DMS153 treated with DMSO at 0.1 percent for 48 hours (cell line): ENCODE measurements around the gene HNRNPDL.
A peak's percentile ranks its signal among the peaks of the same experiment; 100 is the strongest.
"Not testable (repeated sequence)": the region's sequence is repeated elsewhere in the genome, so short reads cannot be mapped to it uniquely, and the experiment has no call there.

Source experiments
- DNase-seq: peaks from one replicate; lab custom pipeline; 2025; ENCODE audit not compliant: unreplicated experiment; lab: John Stamatoyannopoulos, UW

The HNRNPDL gene

GRCh38 chr4:82433791-82434190 lies 3.5 kb upstream of the HNRNPDL start:
- no peak for DNase-seq

DNA sequence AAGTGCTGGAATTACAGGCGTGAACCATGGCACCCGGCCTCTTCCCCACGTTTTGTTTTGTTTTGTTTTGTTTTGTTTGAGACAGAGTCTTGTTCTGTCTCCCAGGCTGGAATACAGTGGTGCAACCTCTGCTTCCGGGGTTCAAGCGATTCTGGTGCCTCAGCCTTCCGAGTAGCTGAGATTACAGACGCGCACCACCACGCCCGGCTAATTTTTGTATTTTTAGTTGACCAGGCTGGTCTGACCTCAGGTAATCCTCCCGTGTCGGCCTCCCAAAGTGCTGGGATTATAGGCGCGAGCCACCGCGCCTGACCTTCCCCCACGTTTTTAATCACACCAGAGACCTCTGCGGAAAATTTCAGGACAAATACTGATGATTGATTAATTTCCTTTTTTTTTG lies 2.3 kb upstream of the HNRNPDL start:
- no peak for DNase-seq

DNA sequence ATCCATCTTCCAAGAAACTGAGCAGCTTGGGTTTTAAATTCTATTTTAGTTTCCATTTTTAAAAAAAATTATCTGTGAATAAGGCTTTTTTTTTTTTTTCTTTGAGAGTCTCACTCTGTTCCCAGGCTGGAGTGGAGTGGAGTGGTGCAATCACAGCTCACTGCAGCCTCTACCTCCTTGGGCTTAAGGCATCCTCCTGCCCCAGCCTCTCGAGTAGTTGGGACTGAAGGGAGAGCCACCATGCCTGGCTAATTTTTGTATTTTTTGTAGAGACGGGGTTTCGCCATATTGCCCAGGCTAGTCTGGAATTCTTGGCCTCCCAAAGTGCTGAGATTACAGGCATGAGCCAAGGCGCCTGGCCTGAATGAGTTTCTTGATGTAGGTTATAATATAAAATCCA lies 1.6 kb upstream of the HNRNPDL start:
- no peak for DNase-seq

- peak; percentile 52 for DNase-seq
Measured at GRCh38 chr4:82430964-82431745, 893 bp upstream of the HNRNPDL start.

- peak; percentile 81 for DNase-seq
Measured at GRCh38 chr4:82429728-82430192, 502 bp downstream of the HNRNPDL start.

DNA sequence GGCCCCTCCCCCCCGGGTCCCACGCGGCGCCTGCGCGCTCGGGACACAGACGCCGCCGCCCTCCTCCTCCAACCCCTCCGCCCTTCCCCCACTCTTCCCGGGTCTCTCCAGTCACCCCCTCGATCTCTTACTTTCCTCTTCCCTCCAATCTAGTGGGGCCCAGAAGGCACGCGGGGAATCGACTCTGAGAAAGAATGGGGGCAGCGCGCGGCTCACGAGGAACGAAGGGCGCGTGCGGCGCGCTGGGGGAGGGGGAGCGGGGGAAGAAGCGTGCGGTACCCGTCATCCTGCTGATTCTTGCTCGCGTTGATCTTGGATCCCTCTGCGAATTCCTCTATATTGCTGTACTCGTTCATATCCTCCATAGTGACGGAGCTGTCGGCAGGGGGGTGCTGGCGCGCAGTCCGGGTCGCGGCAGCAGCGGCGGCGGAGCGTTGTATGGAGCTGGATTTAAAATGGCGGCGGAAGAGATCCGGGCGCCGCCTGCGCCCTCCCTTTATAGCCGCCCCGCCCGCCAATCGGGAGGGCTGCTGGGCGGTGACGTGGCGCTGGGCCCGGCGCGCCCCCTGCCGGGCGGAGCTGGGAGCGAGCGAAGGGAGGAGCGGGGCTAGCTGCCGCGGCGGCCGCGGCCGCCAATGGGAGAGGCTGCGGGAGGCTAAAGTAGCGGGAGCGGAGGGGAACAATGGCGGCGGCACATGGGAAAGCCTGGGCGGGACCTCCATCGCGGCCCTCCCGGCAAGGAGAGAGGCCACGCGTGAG lies 1.1 kb downstream of the HNRNPDL start:
- DNase-seq, result peak; percentile 81

GRCh38 chr4:82428526-82428968 lies 1.7 kb downstream of the HNRNPDL start:
- DNase-seq, result no peak

GRCh38 chr4:82425478-82425877 lies 4.8 kb downstream of the HNRNPDL start:
- DNase-seq, result no peak

DNA sequence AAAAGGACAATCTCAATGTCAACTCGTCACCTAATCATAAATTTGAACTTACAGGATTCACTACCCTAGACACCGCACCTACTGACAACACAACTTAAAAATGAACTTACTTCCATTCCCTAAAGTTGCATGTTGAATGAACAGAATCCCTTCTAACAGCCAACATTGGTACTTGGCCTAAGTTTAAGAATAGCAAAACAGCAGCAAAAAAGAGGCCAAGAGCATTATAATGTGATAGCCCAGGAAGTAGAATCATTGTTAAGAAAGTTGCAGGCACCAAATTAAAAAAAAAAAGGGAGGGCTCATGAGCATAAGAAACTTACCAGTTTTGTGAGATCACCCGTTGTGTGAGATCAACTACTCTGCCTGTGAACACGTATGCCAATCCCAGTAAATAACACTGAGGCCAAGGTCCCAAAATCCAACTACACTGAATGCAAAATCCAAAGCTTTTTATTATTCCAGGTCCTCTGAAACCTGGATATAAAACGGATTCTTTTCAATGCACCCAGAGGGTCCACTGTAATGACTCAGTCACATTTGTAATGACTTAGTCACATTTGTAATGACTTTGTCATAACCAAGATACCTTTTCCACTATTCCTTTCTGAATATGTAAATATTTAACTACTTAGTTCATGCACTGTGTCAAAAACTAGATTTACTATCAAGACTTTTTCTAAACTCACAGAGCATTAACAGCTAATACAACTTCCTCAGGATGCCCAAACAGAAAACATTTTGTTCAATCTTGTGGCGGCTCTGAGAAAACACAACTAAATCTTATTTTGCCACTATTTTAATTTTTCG lies 6.8 kb downstream of the HNRNPDL start:
- no peak for DNase-seq

GRCh38 chr4:82422616-82423015 lies 7.6 kb downstream of the HNRNPDL start:
- no peak for DNase-seq

- no peak for DNase-seq
Measured at GRCh38 chr4:82421796-82422560, 8.3 kb downstream of the HNRNPDL start.

DNA sequence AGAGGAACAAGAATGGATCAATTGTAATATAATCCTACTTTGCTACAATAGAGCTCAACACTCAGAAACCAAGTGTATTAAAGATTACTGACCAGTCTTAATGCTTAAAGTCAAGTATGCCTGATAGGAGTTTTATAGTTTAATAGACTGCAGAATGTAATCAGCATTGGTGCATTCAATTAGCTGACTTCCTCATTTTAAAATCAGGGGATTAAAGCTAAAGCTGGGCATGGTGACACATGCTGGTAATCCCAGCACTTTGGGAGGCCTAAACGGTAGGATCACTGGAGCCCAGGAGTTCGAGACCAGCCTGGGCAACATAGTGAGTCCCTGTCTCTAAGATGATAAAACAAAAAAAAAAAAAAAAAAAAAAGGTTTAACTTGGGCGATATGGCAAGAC lies 10.8 kb downstream of the HNRNPDL start:
- no peak for DNase-seq

GRCh38 chr4:82415922-82416365 lies 14.3 kb downstream of the HNRNPDL start:
- no peak for DNase-seq

GRCh38 chr4:82415061-82415460 lies 15.2 kb downstream of the HNRNPDL start:
- not testable (repeated sequence) for DNase-seq

DNA sequence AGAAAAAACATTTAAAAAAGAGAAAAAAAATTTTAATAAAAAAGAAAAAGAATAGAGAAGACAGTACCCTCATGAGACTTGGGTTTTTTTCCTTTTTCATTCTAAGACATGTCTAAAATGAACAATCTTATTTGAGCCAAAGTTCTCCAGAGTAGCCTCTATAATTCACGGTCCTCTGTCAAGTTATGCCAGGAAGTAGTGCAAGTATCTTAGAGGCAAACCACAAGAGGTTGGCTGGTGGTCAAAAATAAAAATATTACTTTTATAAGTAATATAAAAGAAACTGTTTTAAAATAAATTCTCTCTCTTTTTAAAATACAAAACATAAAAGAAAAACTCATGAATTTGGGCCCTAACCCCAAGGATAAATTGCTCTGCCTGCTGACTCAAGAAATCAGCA lies 26.5 kb downstream of the HNRNPDL start:
- DNase-seq, result no peak

- DNase-seq, result no peak
Measured at GRCh38 chr4:82402196-82402775, 28.0 kb downstream of the HNRNPDL start.

DNA sequence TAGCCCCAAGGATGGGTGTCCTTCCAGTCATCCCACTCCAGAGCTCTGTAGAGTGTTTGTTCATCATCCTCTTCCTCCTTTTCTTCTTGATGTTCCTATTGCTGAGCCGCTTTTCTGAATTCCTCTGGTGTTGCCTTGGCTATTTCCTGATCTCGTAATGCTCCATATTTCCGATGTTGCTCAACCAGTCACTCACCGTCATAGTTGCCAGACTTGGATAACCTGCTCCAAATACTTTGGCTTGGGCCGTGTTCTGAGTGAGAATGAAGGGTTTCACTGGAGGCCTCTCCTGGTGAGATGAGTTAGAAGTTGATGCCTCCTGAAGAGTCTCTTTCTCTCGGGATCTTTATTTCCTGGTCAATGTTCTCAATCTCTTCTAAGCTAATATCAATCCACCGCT lies 28.7 kb downstream of the HNRNPDL start:
- no peak for DNase-seq

GRCh38 chr4:82398263-82398662 lies 32.0 kb downstream of the HNRNPDL start:
- no peak for DNase-seq

- no peak for DNase-seq
Measured at GRCh38 chr4:82397527-82397926, 32.7 kb downstream of the HNRNPDL start.

DNA sequence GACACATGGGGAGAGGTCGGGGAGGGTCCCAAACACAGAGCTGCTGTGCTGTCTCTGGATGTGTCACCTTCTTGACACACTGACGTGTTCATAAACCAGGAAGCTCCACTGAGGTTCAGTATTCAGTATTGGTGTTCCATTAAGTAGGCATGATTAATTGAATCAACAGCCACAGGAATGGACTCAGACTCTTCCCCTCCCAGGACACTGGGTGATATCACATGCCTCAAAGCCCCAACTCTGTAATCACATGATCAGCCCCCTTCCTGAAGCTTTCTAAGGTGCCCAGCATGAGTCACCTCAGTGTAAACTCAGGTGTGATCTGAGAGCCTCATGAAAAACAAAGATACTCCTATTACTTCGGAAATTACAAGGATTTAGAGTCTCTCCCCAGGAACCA lies 35.4 kb downstream of the HNRNPDL start:
- DNase-seq, result no peak
